Activated T-helper 17 cell treated with anti-CD3 and anti-CD28 coated beads, Interleukin-2, amount 50 U/mL, for 72 hours (primary cell): ENCODE results near the gene SHC4. TPM values are rescaled to one million over a fixed set of nuclear protein-coding genes. Genes with fewer than 3 reads are reported as not detected.

Experiments used
- ATAC-seq: fragments of 150-1000 bp; cut with Tn5 transposase; replicated peaks from 2 replicates; pipeline ENCODE4 v1.10.0; 2021; ENCODE audit warnings: mild to moderate bottlenecking, moderate library complexity
- H3K27ac Mint-ChIP-seq: one replicate; pipeline ENCODE4 v1.8.0; 2022; ENCODE audit warnings: mixed read lengths
- H3K27me3 Mint-ChIP-seq: one replicate; pipeline ENCODE4 v1.8.0; 2022; ENCODE audit warnings: mixed read lengths
- H3K36me3 Mint-ChIP-seq: one replicate; pipeline ENCODE4 v1.8.0; 2022; ENCODE audit warnings: low read depth, mild to moderate bottlenecking, mixed read lengths
- H3K4me1 Mint-ChIP-seq: one replicate; pipeline ENCODE4 v1.8.0; 2022; ENCODE audit warnings: mixed read lengths
- H3K4me3 Mint-ChIP-seq: one replicate; pipeline ENCODE4 v1.8.0; 2022; ENCODE audit warnings: mild to moderate bottlenecking, mixed read lengths
- H3K9me3 Mint-ChIP-seq: one replicate; pipeline ENCODE4 v1.8.0; 2022; ENCODE audit warnings: mixed read lengths
- total RNA-seq, 2 donors: library from RNA; stranded (reverse); gene quantifications; one replicate each; pipeline ENCODE4 v1.2.3, GENCODE V29; 2022

SHC4 gene
- total RNA-seq, 2 donors from 2014 or later, result 1.0 TPM

DNA sequence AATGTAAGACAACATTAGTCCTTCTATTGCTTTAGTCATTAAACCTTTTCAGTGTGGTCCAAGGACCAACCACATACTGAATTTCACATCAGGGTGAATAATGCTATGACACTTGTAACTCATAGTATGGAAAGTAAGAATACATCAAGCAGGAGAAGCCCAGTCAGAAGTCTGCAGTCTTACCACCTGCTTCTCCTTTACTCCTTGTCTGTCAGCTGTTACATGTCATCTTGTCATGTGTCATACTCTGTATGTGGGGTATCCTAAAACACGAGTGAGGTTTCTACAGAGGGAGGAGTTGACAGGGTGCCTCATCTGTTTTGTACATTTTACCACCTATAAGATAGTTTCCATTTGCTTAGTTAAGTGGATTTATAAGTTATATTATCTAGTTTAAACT, 118.6 kb downstream of the SHC4 start:
- H3K27me3 Mint-ChIP-seq, result peaks cover 6% of the 10 kb centered on the region
- no peak overlapping the region for H3K4me3 Mint-ChIP-seq
- no peaks in the 10 kb centered on the region for H3K4me1 Mint-ChIP-seq
- H3K9me3 Mint-ChIP-seq, result no peaks in the 10 kb centered on the region
- no peaks in the 10 kb centered on the region for H3K36me3 Mint-ChIP-seq
- peak; percentile 62 for ATAC-seq
- no peak overlapping the region for H3K27ac Mint-ChIP-seq

DNA sequence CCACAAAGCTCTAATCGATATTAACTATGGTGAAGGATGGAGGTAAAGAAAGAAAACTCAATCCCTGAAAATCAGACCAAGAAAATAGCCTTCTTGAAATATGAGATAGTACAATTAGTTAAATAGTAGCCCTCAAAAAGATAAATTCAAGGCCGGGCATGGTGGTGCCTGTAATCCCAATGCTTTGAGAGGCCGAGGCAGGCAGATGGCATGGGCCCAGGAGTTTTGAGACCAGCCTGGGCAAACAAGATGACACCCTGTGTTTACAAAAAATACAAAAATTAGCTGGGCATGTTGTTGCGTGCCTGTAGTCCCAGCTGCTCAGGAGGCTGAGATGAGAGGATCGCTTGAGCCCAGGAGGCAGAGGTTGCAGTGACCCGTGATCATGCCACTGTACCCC, 121.2 kb downstream of the SHC4 start:
- H3K4me1 Mint-ChIP-seq, result no peaks in the 10 kb centered on the region
- ATAC-seq, result no peak
- H3K27me3 Mint-ChIP-seq, result peaks cover 8% of the 10 kb centered on the region
- no peak overlapping the region for H3K27ac Mint-ChIP-seq
- H3K36me3 Mint-ChIP-seq, result no peaks in the 10 kb centered on the region
- H3K4me3 Mint-ChIP-seq, result no peak overlapping the region
- no peaks in the 10 kb centered on the region for H3K9me3 Mint-ChIP-seq

DNA sequence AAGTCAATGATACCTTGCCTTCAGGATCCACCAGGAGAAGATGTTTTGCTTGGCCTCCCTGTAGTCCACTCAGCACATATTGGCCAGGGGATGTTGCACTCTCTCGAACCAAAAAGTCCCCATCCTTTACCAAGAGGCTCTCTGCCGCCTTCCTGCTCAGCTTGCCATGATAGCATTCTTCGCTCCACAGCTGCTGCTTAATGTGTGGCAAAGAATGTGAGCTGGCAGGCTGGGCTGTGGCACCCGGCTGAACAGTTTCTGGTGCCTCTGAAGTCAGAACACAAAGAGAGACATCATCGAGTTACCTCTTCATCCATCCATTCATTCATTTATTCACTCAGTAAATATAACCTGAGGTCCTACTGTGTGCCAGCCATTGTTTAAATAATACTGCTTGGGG, 129.0 kb downstream of the SHC4 start:
- Mint-ChIP-seq H3K27ac (no peak overlapping the region), H3K36me3 (no peaks in the 10 kb centered on the region), H3K9me3 (no peaks in the 10 kb centered on the region), H3K4me1 (no peaks in the 10 kb centered on the region), H3K4me3 (no peak overlapping the region), H3K27me3 (peaks cover 39% of the 10 kb centered on the region)
- no peak for ATAC-seq

DNA sequence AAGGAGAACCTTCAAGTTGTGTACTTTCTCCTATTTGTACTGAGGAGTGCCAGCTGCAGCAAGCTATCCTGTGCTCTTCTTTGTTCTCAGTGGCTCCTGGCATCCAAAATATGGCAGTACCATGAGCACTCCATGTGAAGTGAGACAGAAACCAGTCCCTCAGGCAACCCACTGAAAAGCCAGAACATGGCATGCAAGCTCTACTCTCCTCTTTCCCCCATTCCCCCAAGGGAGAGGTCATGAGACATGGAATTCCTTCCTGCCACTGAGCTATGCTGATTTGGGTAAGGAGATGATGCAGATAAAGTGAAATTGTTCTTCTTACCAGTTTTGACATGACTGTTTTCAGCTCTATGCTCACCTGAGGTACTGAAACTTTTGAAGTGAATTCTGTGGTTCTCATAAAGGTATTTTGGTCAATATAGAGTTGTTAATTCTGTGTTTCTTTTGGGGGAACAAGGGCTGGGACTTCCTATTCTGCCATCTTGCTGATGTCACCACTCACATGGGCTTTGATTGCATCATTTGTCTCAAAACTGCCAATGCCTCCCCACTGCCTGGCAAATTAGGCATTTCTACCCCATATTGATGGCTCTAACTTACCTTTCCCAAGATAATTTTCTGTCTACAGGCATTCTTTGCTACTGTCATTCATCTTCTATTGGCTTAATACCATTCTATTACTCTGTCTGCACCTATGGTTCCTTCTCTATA, 130.0 kb downstream of the SHC4 start:
- no peak overlapping the region for H3K4me3 Mint-ChIP-seq
- H3K4me1 Mint-ChIP-seq, result no peaks in the 10 kb centered on the region
- H3K27ac Mint-ChIP-seq, result no peak overlapping the region
- peaks cover 44% of the 10 kb centered on the region for H3K27me3 Mint-ChIP-seq
- no peaks in the 10 kb centered on the region for H3K9me3 Mint-ChIP-seq
- no peaks in the 10 kb centered on the region for H3K36me3 Mint-ChIP-seq
- no peak for ATAC-seq

DNA sequence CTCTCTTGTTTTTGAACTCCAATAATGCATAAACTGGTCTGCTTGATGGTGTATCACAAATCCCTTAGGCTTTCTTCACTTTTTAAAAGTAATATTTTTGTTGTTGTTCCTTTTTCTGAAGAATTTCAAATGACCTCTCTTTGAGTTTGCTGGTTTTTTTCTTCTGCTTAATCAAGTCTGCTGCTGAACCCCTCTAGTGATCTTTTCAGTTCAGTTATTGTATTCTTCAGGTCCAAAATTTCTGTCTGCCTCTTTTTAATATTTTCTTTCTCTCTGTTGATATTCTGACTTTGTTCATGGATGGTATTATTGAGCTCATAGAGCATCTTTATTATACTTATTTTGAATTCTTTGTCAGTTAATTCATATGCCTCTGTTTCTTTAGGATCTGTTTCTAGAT, 131.1 kb downstream of the SHC4 start:
- H3K9me3 Mint-ChIP-seq, result no peaks in the 10 kb centered on the region
- H3K27ac Mint-ChIP-seq, result no peak overlapping the region
- H3K4me3 Mint-ChIP-seq, result no peak overlapping the region
- peaks cover 37% of the 10 kb centered on the region for H3K27me3 Mint-ChIP-seq
- no peaks in the 10 kb centered on the region for H3K36me3 Mint-ChIP-seq
- H3K4me1 Mint-ChIP-seq, result no peaks in the 10 kb centered on the region
- ATAC-seq, result no peak

DNA sequence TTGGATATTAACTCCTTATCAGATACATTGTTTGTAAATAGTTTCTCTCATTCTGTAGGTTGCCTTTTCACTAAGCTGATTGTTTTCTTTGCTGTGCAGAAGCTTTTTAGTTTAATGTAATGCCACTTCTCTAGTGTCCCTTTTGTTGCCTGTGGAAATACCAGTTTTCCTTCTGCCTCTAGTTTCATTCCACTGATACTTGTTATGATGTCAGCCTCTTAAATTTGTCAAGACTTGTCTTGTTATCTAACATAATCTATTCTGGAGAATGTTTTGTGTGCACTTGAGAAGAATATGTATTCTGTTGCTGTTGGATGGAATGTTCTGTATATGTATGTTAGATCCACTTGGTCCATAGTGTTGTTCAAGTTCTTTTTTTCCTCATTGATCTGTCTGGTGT, 134.8 kb downstream of the SHC4 start:
- H3K27me3 Mint-ChIP-seq, result peaks cover 25% of the 10 kb centered on the region
- no peak overlapping the region for H3K27ac Mint-ChIP-seq
- no peaks in the 10 kb centered on the region for H3K4me1 Mint-ChIP-seq
- no peak overlapping the region for H3K4me3 Mint-ChIP-seq
- H3K36me3 Mint-ChIP-seq, result no peaks in the 10 kb centered on the region
- H3K9me3 Mint-ChIP-seq, result no peaks in the 10 kb centered on the region
- ATAC-seq, result no peak

DNA sequence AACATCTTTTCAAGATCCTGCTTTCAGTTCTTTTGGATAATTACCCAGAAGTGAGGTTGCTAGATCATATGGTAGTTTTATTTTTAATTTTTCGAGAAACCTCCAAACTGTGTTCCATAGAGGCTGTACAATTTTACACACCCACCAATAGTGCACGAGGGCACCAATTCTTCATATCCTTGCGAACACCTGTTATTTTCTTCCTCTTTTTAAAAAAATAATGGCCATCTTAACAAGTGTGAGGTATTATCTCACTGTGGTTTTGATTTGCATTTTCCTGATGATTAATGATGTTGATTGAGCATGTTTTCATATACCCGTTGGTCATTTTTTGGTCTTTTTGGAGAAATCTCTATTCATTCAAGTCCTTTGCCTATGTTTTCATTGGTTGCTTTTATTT, 135.2 kb downstream of the SHC4 start:
- ATAC-seq, result no peak
- peaks cover 25% of the 10 kb centered on the region for H3K27me3 Mint-ChIP-seq
- H3K4me3 Mint-ChIP-seq, result no peak overlapping the region
- H3K36me3 Mint-ChIP-seq, result no peaks in the 10 kb centered on the region
- no peak overlapping the region for H3K27ac Mint-ChIP-seq
- no peaks in the 10 kb centered on the region for H3K4me1 Mint-ChIP-seq
- no peaks in the 10 kb centered on the region for H3K9me3 Mint-ChIP-seq

DNA sequence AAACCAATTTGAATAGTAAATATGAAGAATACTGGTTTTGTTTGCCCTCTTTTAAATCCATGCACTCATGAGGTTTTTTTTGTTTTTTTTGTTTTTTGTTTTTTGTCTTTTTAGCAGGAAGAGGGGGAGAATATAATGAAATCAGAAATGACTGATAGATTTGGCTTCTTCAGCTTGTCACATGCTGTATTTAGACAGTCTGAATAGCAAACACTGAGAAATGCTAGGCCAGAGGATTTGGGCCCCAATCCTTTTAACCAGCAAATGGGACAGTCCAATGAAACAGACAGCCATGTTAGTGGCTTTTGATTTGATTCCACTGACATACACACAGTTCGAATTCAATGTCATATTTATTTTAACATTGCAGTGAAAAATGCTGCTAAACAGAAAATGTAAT, 138.6 kb downstream of the SHC4 start:
- H3K27me3 Mint-ChIP-seq, result peaks cover 18% of the 10 kb centered on the region
- ATAC-seq, result no peak
- no peak overlapping the region for H3K27ac Mint-ChIP-seq
- no peaks in the 10 kb centered on the region for H3K4me1 Mint-ChIP-seq
- no peak overlapping the region for H3K4me3 Mint-ChIP-seq
- H3K9me3 Mint-ChIP-seq, result no peaks in the 10 kb centered on the region
- H3K36me3 Mint-ChIP-seq, result no peaks in the 10 kb centered on the region

DNA sequence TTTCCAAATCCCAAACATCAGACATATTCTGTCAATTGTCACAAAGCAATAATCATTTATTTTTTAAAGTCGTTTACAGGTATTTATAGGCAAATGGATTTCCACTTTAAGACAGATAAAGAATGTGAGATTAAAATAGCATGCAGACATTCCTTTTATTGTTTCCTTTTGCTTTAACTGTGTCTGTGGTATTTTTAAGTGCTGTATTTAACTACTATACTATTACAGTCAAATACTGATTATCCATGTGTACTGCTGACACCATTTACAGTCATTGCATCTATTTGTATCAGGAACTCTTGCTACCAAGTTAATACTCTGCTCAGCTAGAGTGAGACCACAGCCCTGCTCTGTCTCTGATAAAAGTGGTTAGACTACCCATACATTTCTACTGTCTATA, 140.0 kb downstream of the SHC4 start:
- no peak for ATAC-seq
- H3K4me3 Mint-ChIP-seq, result no peak overlapping the region
- H3K4me1 Mint-ChIP-seq, result no peaks in the 10 kb centered on the region
- H3K36me3 Mint-ChIP-seq, result no peaks in the 10 kb centered on the region
- H3K9me3 Mint-ChIP-seq, result no peaks in the 10 kb centered on the region
- H3K27me3 Mint-ChIP-seq, result peaks cover 11% of the 10 kb centered on the region
- H3K27ac Mint-ChIP-seq, result no peak overlapping the region

DNA sequence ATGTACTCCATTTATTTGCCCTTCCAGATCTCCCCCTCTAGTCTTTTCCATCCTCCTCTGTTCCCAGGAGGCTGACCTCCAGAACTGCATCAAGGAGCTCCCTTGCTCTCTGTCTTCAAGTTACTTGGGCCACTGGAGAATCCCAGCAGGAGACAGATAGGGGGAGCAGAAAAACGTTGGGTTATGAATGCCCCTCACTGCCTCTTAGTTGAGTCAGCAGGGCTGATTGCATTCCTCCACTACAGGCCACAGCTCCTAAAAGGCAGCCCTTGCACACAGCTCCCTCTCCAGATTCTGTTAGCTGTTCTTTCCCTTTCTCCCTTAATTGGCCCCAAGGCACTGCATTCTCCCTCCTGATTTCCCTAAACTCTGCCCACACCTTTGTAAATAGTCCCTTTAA, 140.5 kb downstream of the SHC4 start:
- no peaks in the 10 kb centered on the region for H3K9me3 Mint-ChIP-seq
- no peaks in the 10 kb centered on the region for H3K36me3 Mint-ChIP-seq
- no peak for ATAC-seq
- no peaks in the 10 kb centered on the region for H3K4me1 Mint-ChIP-seq
- H3K4me3 Mint-ChIP-seq, result no peak overlapping the region
- no peak overlapping the region for H3K27ac Mint-ChIP-seq
- H3K27me3 Mint-ChIP-seq, result peaks cover 11% of the 10 kb centered on the region

DNA sequence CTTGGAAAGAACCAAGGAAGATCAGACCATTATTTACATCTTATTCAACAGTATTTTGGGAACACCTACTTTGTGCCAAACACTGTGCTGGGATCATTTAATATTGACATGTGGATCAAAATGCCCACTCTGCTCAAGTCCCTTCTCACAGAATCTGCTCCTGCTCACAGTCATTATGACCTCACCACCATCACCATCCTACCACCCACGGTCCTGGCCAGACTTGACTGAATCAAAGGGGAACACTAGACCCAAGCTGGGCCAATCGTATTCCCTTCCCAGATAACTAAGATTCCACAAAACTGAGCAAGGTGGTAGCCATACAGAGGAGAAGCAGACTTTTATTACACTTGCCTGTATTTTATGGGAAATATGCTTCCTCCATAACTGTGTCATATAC, 149.4 kb downstream of the SHC4 start:
- no peak overlapping the region for H3K27ac Mint-ChIP-seq
- H3K4me1 Mint-ChIP-seq, result peaks cover 12% of the 10 kb centered on the region
- no peaks in the 10 kb centered on the region for H3K9me3 Mint-ChIP-seq
- H3K4me3 Mint-ChIP-seq, result no peak overlapping the region
- peaks cover 11% of the 10 kb centered on the region for H3K27me3 Mint-ChIP-seq
- ATAC-seq, result no peak
- H3K36me3 Mint-ChIP-seq, result peaks cover 6% of the 10 kb centered on the region

DNA sequence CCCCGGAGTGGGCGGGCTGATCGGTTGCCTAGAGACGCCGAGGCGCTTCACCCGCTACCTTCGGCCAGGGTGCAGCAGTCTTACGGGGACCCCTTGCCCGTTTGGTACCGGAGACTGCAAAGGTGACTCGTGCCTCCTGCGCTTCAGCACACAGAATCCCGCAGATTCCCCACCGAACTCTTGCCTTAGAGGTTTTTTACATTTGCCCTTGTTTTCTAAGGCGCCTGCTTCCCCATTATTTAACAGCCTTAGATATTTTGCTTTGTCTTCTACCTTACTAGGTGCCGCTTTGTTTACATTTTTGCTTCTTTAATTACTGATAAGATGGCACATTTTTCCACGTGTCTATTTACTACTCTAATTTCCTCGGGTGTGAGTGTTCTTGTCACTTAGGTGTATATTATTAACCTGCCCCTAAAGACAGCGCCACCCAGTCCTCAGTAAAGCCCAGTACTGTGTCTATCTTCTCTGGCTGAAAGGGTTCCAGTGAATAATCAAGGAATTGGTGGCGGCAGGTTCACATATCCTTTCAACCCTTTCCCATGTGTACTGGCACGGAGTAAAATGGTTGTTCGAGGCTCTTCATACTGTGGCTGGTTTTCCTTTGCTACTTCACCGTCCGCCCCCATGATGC, 152.3 kb downstream of the SHC4 start:
- peak overlapping the region; percentile 96 for H3K27ac Mint-ChIP-seq

DNA sequence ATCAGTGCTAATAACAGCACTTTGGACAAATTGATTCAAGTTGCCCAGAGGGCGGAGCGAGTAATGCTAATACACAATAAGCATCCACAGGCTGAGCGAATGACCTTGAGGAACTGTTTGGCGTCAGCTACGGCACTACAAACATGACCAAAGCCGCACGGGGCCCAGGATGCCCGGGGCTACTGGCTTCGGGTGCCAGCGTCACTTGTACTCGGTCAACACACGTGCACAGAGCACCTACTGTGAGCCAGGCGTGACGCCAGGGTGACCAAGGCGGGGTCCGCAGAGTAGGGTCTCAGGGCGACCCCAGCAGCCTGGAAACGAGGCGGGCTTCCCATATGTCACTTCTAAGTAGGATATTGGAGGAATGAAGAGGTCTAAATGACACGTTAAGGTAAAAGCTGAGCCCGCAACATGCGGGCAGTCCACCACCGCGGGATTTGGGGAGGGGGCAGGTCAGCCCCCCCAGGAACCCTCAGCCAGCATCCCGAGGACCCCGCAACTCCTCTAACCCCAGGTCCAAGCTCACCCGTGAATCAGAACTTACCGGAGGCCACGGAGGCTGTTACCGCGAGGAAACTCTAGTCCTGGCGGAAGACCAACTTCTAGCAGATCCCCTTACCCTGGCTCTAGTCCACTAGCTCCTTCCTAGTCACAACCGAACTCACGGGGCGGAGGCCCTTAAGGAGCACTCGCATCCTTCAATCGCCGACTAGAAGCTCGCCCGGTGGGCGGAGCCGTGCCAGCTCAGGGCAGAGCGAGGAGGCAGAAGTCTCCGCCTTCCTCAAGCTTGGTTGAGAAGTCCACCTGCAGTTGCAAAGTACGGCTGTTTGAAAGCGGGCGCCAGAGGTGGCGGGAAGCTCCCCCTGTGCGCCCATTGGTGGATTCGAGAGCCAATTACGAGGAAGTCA, 153.1 kb downstream of the SHC4 start, which contains the start of gene CEP152:
TSS of gene CEP152 (minus strand) at position 656 of the 911 bp plus-strand sequence. CDS start 5,420 bp downstream, outside the sequence.
- H3K4me3 Mint-ChIP-seq, result peak within 1 kb of the TSS; percentile 99
- no peaks in the 10 kb centered on the region for H3K9me3 Mint-ChIP-seq
- H3K27me3 Mint-ChIP-seq, result peaks cover 8% of the 10 kb centered on the region
- peaks cover 8% of the 10 kb centered on the region for H3K36me3 Mint-ChIP-seq
- H3K27ac Mint-ChIP-seq, result peak within 1 kb of the TSS; percentile 96
- ATAC-seq, result peak; percentile 97
- peaks cover 26% of the 10 kb centered on the region for H3K4me1 Mint-ChIP-seq

More for the DNA sequence above, 152.3 kb downstream of the SHC4 start:
- peaks cover 24% of the 10 kb centered on the region for H3K4me1 Mint-ChIP-seq
- peak overlapping the region; percentile 99 for H3K4me3 Mint-ChIP-seq
- peaks cover 6% of the 10 kb centered on the region for H3K36me3 Mint-ChIP-seq
- ATAC-seq, result no peak
- no peaks in the 10 kb centered on the region for H3K9me3 Mint-ChIP-seq
- H3K27me3 Mint-ChIP-seq, result peaks cover 8% of the 10 kb centered on the region

DNA sequence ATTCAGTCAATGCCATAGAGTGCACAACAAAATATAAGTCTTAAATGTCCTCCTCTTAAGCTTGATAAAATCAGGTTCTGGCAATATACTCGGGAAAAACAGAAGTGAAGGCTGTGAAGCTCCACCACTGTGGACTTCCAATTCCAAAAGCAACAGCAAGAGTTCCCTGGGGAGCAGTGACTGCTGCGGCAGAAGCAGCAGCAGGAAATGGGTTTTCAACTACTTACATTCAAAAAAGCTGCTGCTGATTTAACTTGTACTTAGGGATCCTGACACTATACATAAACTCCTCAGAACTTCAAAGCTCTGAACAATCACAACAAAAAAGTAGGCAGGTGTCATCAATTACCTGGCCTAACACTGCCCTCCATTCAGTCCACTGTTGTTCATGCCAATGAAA, 157.6 kb downstream of the SHC4 start:
- no peaks in the 10 kb centered on the region for H3K27me3 Mint-ChIP-seq
- H3K36me3 Mint-ChIP-seq, result peaks cover 43% of the 10 kb centered on the region
- no peak overlapping the region for H3K4me3 Mint-ChIP-seq
- no peaks in the 10 kb centered on the region for H3K9me3 Mint-ChIP-seq
- H3K27ac Mint-ChIP-seq, result no peak overlapping the region
- ATAC-seq, result no peak
- peaks cover 31% of the 10 kb centered on the region for H3K4me1 Mint-ChIP-seq
